ENCODE results near the gene SNX13.

The SNX13 gene

GRCh38 chr7:17907014-17907413, 33.3 kb downstream of the SNX13 start:
- Mint-ChIP-seq H3K9me3 (peaks cover 8% of the 10 kb centered on the region), H3K36me3 (peaks cover 4% of the 10 kb centered on the region), H3K27ac (no peak overlapping the region), H3K4me1 (peaks cover 43% of the 10 kb centered on the region), H3K4me3 (no peak overlapping the region)
- ATAC-seq (peak; percentile 92), DNase-seq (ENCODE audit: low spot score in 2 of 2) (no peak)

GRCh38 chr7:17903337-17903736, 37.0 kb downstream of the SNX13 start:
- no peak for DNase-seq (ENCODE audit: low spot score in 2 of 2)
- ATAC-seq: peak; percentile 68
- H3K4me1 Mint-ChIP-seq: peaks cover 39% of the 10 kb centered on the region

GRCh38 chr7:17902599-17902998, 37.7 kb downstream of the SNX13 start:
- H3K9me3 Mint-ChIP-seq: no peaks in the 10 kb centered on the region
- H3K27ac Mint-ChIP-seq: no peak overlapping the region
- DNase-seq (ENCODE audit: low spot score in 2 of 2): no peak
- H3K4me3 Mint-ChIP-seq: no peak overlapping the region
- no peaks in the 10 kb centered on the region for H3K36me3 Mint-ChIP-seq
- peaks cover 32% of the 10 kb centered on the region for H3K4me1 Mint-ChIP-seq
- ATAC-seq: no peak

More at GRCh38 chr7:17903337-17903736, 37.0 kb downstream of the SNX13 start:
- Mint-ChIP-seq H3K9me3 (no peaks in the 10 kb centered on the region), H3K4me3 (no peak overlapping the region), H3K27ac (no peak overlapping the region), H3K36me3 (no peaks in the 10 kb centered on the region)

GRCh38 chr7:17900464-17900863, 39.8 kb downstream of the SNX13 start:
- no peak overlapping the region for H3K4me3 Mint-ChIP-seq
- DNase-seq (ENCODE audit: low spot score in 2 of 2) (no peak), ATAC-seq (no peak)
- H3K9me3 Mint-ChIP-seq: no peaks in the 10 kb centered on the region
- no peak overlapping the region for H3K27ac Mint-ChIP-seq
- no peaks in the 10 kb centered on the region for H3K36me3 Mint-ChIP-seq
- H3K4me1 Mint-ChIP-seq: peaks cover 24% of the 10 kb centered on the region

- DNase-seq (ENCODE audit: low spot score in 2 of 2) (no peak), ATAC-seq (no peak)
- Mint-ChIP-seq H3K4me3 (no peak overlapping the region), H3K9me3 (no peaks in the 10 kb centered on the region), H3K36me3 (peaks cover 7% of the 10 kb centered on the region), H3K4me1 (peaks cover 12% of the 10 kb centered on the region), H3K27ac (no peak overlapping the region)
Observed at GRCh38 chr7:17898111-17898510, 42.2 kb downstream of the SNX13 start.

- ATAC-seq (no peak), DNase-seq (ENCODE audit: low spot score in 2 of 2) (no peak)
- peaks cover 59% of the 10 kb centered on the region for H3K36me3 Mint-ChIP-seq
- no peaks in the 10 kb centered on the region for H3K4me1 Mint-ChIP-seq
- no peak overlapping the region for H3K4me3 Mint-ChIP-seq
- no peaks in the 10 kb centered on the region for H3K9me3 Mint-ChIP-seq
- H3K27ac Mint-ChIP-seq: no peak overlapping the region
Observed at GRCh38 chr7:17887286-17887685, 53.0 kb downstream of the SNX13 start.

GRCh38 chr7:17882685-17883084, 57.6 kb downstream of the SNX13 start:
- H3K36me3 Mint-ChIP-seq: peaks cover 34% of the 10 kb centered on the region
- no peak overlapping the region for H3K27ac Mint-ChIP-seq
- no peaks in the 10 kb centered on the region for H3K9me3 Mint-ChIP-seq
- no peak for DNase-seq (ENCODE audit: low spot score in 2 of 2)
- H3K4me1 Mint-ChIP-seq: no peaks in the 10 kb centered on the region
- ATAC-seq: no peak
- no peak overlapping the region for H3K4me3 Mint-ChIP-seq

- ATAC-seq (no peak), DNase-seq (ENCODE audit: low spot score in 2 of 2) (no peak)
- no peaks in the 10 kb centered on the region for H3K9me3 Mint-ChIP-seq
- no peaks in the 10 kb centered on the region for H3K4me1 Mint-ChIP-seq
- H3K36me3 Mint-ChIP-seq: peaks cover 29% of the 10 kb centered on the region
- H3K27ac Mint-ChIP-seq: no peak overlapping the region
- H3K4me3 Mint-ChIP-seq: no peak overlapping the region
Observed at GRCh38 chr7:17879075-17879661, 61.1 kb downstream of the SNX13 start.

GRCh38 chr7:17878627-17879026, 61.7 kb downstream of the SNX13 start:
- ATAC-seq (no peak), DNase-seq (ENCODE audit: low spot score in 2 of 2) (no peak)
- Mint-ChIP-seq H3K4me3 (no peak overlapping the region), H3K4me1 (no peaks in the 10 kb centered on the region), H3K27ac (no peak overlapping the region), H3K36me3 (peaks cover 34% of the 10 kb centered on the region), H3K9me3 (no peaks in the 10 kb centered on the region)

- DNase-seq (ENCODE audit: low spot score in 2 of 2): no peak
- no peak overlapping the region for H3K4me3 Mint-ChIP-seq
- peak overlapping the region; percentile 18 for H3K27ac Mint-ChIP-seq
- peak; percentile 61 for ATAC-seq
- H3K36me3 Mint-ChIP-seq: peaks cover 73% of the 10 kb centered on the region
- H3K9me3 Mint-ChIP-seq: no peaks in the 10 kb centered on the region
- peaks cover 12% of the 10 kb centered on the region for H3K4me1 Mint-ChIP-seq
Observed at GRCh38 chr7:17871815-17872533, 68.3 kb downstream of the SNX13 start.

- DNase-seq (ENCODE audit: low spot score in 2 of 2): no peak
- Mint-ChIP-seq H3K36me3 (peaks cover 82% of the 10 kb centered on the region), H3K4me3 (no peak overlapping the region), H3K4me1 (peaks cover 12% of the 10 kb centered on the region), H3K9me3 (peaks cover 2% of the 10 kb centered on the region), H3K27ac (no peak overlapping the region)
- ATAC-seq: no peak
Observed at GRCh38 chr7:17870406-17870805, 69.9 kb downstream of the SNX13 start.

GRCh38 chr7:17863809-17864143, 76.5 kb downstream of the SNX13 start:
- DNase-seq (ENCODE audit: low spot score in 2 of 2): no peak
- H3K36me3 Mint-ChIP-seq: peaks cover 55% of the 10 kb centered on the region
- no peak overlapping the region for H3K27ac Mint-ChIP-seq
- H3K4me1 Mint-ChIP-seq: peaks cover 20% of the 10 kb centered on the region
- no peak overlapping the region for H3K4me3 Mint-ChIP-seq
- H3K9me3 Mint-ChIP-seq: peaks cover 5% of the 10 kb centered on the region
- ATAC-seq: no peak

- no peak overlapping the region for H3K4me3 Mint-ChIP-seq
- H3K4me1 Mint-ChIP-seq: peaks cover 20% of the 10 kb centered on the region
- no peak for DNase-seq (ENCODE audit: low spot score in 2 of 2)
- ATAC-seq: no peak
- H3K9me3 Mint-ChIP-seq: peaks cover 5% of the 10 kb centered on the region
- H3K27ac Mint-ChIP-seq: no peak overlapping the region
- peaks cover 54% of the 10 kb centered on the region for H3K36me3 Mint-ChIP-seq
Observed at GRCh38 chr7:17863095-17863808, 77.0 kb downstream of the SNX13 start.

- H3K27ac Mint-ChIP-seq: no peak overlapping the region
Observed at GRCh38 chr7:17856251-17856650, 84.0 kb downstream of the SNX13 start.

GRCh38 chr7:17855202-17855601, 85.1 kb downstream of the SNX13 start:
- peaks cover 5% of the 10 kb centered on the region for H3K9me3 Mint-ChIP-seq
- peak; percentile 84 for ATAC-seq

More at GRCh38 chr7:17856251-17856650, 84.0 kb downstream of the SNX13 start:
- Mint-ChIP-seq H3K4me1 (peaks cover 33% of the 10 kb centered on the region), H3K9me3 (peaks cover 5% of the 10 kb centered on the region), H3K4me3 (no peak overlapping the region), H3K36me3 (peaks cover 38% of the 10 kb centered on the region)
- DNase-seq (ENCODE audit: low spot score in 2 of 2) (no peak), ATAC-seq (no peak)

More at GRCh38 chr7:17855202-17855601, 85.1 kb downstream of the SNX13 start:
- DNase-seq (ENCODE audit: low spot score in 2 of 2): no peak
- peaks cover 43% of the 10 kb centered on the region for H3K36me3 Mint-ChIP-seq
- peak overlapping the region; percentile 85 for H3K27ac Mint-ChIP-seq
- H3K4me3 Mint-ChIP-seq: peak overlapping the region; percentile 30
- H3K4me1 Mint-ChIP-seq: peaks cover 25% of the 10 kb centered on the region

Data from stimulated activated effector memory CD8-positive, alpha-beta T cell treated with anti-CD3 and anti-CD28 coated beads, Interleukin-12 subunit alpha, Interleukin-12 subunit beta, amount 100 ng/mL, for 72 hours (primary cell).